HCT116 (cell line): Measurements from ENCODE around the gene DCK. TPM values are rescaled to one million over a fixed set of nuclear protein-coding genes. Genes with fewer than 3 reads are reported as not detected.
"Not testable (repeated sequence)": the region's sequence is repeated elsewhere in the genome, so short reads cannot be mapped to it uniquely, and the experiment has no call there.

Experiments
- ATAC-seq: fragments of 200-7000 bp; cut with Tn5 transposase; 2 replicates; pipeline ENCODE4 v1.9.1; 2020; ENCODE audit warnings: mild to moderate bottlenecking, moderate library complexity
- BruUV-seq: library from RNA; stranded (reverse); fragments of 400-500 nt; replicated peaks from 2 replicates; lab custom pipeline; 2021; lab: Mats Ljungman, UMichigan
- CTCF ChIA-PET: fragments of 300-600 bp; sonication (Branson Sonifier 250); formaldehyde crosslinking; loops from one replicate; lab custom pipeline; 2021; ENCODE audit warnings: antibody characterized with exemption; lab: Charles Lee
- POLR2A ChIA-PET: fragments of 300-600, 350-600 bp; sonication (Branson Sonifier 250); formaldehyde crosslinking; loops from one replicate; lab custom pipeline; 2021; ENCODE audit warnings: antibody characterized with exemption; lab: Charles Lee
- RAD21 ChIA-PET, 2 experiments: fragments of 300-600 bp; sonication (Branson Sonifier 250); formaldehyde crosslinking; loops; one replicate each; lab custom pipeline; 2023; ENCODE audit warnings: low total read pairs in 2 of 2; ENCODE audit not compliant: uncharacterized antibody in 2 of 2, unreplicated experiment in 2 of 2, low non-redundant PET in 1 of 2; lab: Charles Lee
- DNase-seq: peaks from one replicate; pipeline ENCODE4 v3.0.0-alpha.2; 2010; ENCODE audit warnings: low read depth, low spot score
- H2AFZ ChIP-seq: fragments of 200-600 bp; shearing (Covaris generic), sonication (generic); 2 replicates; pipeline ENCODE4 v1.6.1; 2017; ENCODE audit warnings: low read depth, mixed run types, mixed read lengths, antibody characterized with exemption, low read length; ENCODE audit not compliant: poor library complexity, severe bottlenecking
- H3K27ac ChIP-seq: 2 replicates; pipeline ENCODE4 v1.5.1; 2012; ENCODE audit warnings: low read depth, low read length
- H3K27me3 ChIP-seq: fragments of 200-600 bp; sonication (generic); 2 replicates; pipeline ENCODE4 v1.6.1; 2016; ENCODE audit warnings: mixed run types, low read length, mixed read lengths; ENCODE audit not compliant: insufficient read depth
- H3K36me3 ChIP-seq, 2 experiments: fragments of 200-500 bp in 1 of 2; fragments of 200-600 bp in 1 of 2; sonication (Bioruptor generic) in 1 of 2; sonication (generic) in 1 of 2; 2 replicates each; pipeline versions ENCODE4 v1.5.1 to v1.6.1; 2014 to 2016; ENCODE audit warnings: low read length in 2 of 2, inconsistent platforms in 1 of 2, mixed read lengths in 1 of 2, mixed run types in 1 of 2; ENCODE audit not compliant: insufficient read depth in 2 of 2, control insufficient read depth in 1 of 2
- H3K4me1 ChIP-seq, 2 experiments: fragments of 200-600 bp in 1 of 2; sonication (generic) in 1 of 2; 2 replicates each; pipeline versions ENCODE4 v1.5.1 to v1.6.1; 2012 to 2017; ENCODE audit warnings: low read length in 2 of 2, inconsistent platforms in 1 of 2, mild to moderate bottlenecking in 1 of 2, mixed read lengths in 1 of 2, mixed run types in 1 of 2, moderate library complexity in 1 of 2; ENCODE audit not compliant: insufficient read depth in 2 of 2, control insufficient read depth in 1 of 2
- H3K4me2 ChIP-seq: fragments of 200-600 bp; sonication (generic); 2 replicates; pipeline ENCODE4 v1.6.1; 2017; ENCODE audit warnings: mixed run types, low read length, mixed read lengths
- H3K4me3 ChIP-seq, 2 experiments: fragments of 200-600 bp in 1 of 2; sonication (generic) in 1 of 2; replicated peaks in 1 of 2; 2 replicates each; pipeline ENCODE4 v1.5.1; 2011 to 2016; ENCODE audit warnings: low read length in 2 of 2, control low read depth in 1 of 2, low read depth in 1 of 2, mild to moderate bottlenecking in 1 of 2, mixed read lengths in 1 of 2, mixed run types in 1 of 2
- H3K79me2 ChIP-seq: fragments of 200-600 bp; sonication (generic); 2 replicates; pipeline ENCODE4 v1.6.1; 2017; ENCODE audit warnings: mild to moderate bottlenecking, mixed run types, low read length, moderate library complexity, mixed read lengths; ENCODE audit not compliant: insufficient read depth
- H3K9ac ChIP-seq: fragments of 200-600 bp; sonication (generic); 2 replicates; pipeline ENCODE4 v1.6.1; 2016; ENCODE audit warnings: low read length, mixed read lengths
- H3K9me2 ChIP-seq: fragments of 200-600 bp; sonication (generic), shearing (Covaris generic); 2 replicates; pipeline ENCODE4 v1.6.1; 2017; ENCODE audit warnings: mixed run types, mild to moderate bottlenecking, moderate library complexity; ENCODE audit not compliant: insufficient read depth
- H3K9me3 ChIP-seq, 2 experiments: fragments of 200-500 bp in 1 of 2; fragments of 200-600 bp in 1 of 2; sonication (Bioruptor generic) in 1 of 2; sonication (generic) in 1 of 2; 2 replicates each; pipeline ENCODE4 v1.6.1; 2014 to 2017; ENCODE audit warnings: low read length in 2 of 2, mixed read lengths in 2 of 2, inconsistent platforms in 1 of 2, low read depth in 1 of 2, mild to moderate bottlenecking in 1 of 2, mixed run types in 1 of 2, moderate library complexity in 1 of 2; ENCODE audit not compliant: control insufficient read depth in 1 of 2, insufficient read depth in 1 of 2
- H4K20me1 ChIP-seq: fragments of 200-600 bp; sonication (generic), shearing (Covaris generic); 2 replicates; pipeline ENCODE4 v1.6.1; 2017; ENCODE audit warnings: mixed run types, mild to moderate bottlenecking, moderate library complexity; ENCODE audit not compliant: insufficient read depth
- CTCF ChIP-seq, 3 experiments: fragments of 200-600 bp in 1 of 3; sonication (generic) in 1 of 3; IDR thresholded peaks in 2 of 3; conservative IDR thresholded peaks in 1 of 3; 2 replicates each; pipeline ENCODE4 v1.5.1; 2012 to 2017; ENCODE audit warnings: low read depth in 2 of 3, low read length in 2 of 3, antibody characterized with exemption in 1 of 3, borderline replicate concordance in 1 of 3, control low read depth in 1 of 3, mild to moderate bottlenecking in 1 of 3, mixed read lengths in 1 of 3, mixed run types in 1 of 3, moderate library complexity in 1 of 3; ENCODE audit not compliant: insufficient read depth in 1 of 3
- EGR1 ChIP-seq: IDR thresholded peaks from 2 replicates; pipeline ENCODE4 v1.6.1; 2012; ENCODE audit warnings: low read depth
- ELF1 ChIP-seq: IDR thresholded peaks from 2 replicates; pipeline ENCODE4 v1.6.1; 2012; ENCODE audit warnings: low read depth, borderline replicate concordance
- EZH2 ChIP-seq: fragments of 200-600 bp; sonication (generic); IDR thresholded peaks from 2 replicates; pipeline ENCODE4 v1.6.1; 2017; ENCODE audit warnings: antibody characterized with exemption, mixed run types
- FOSL1 ChIP-seq: IDR thresholded peaks from 2 replicates; pipeline ENCODE4 v1.6.1; 2012; ENCODE audit warnings: low read depth
- JUND ChIP-seq: IDR thresholded peaks from 2 replicates; pipeline ENCODE4 v1.6.1; 2012
- MAX ChIP-seq: IDR thresholded peaks from 2 replicates; pipeline ENCODE4 v1.6.1; 2012
- POLR2A ChIP-seq: IDR thresholded peaks from 2 replicates; pipeline ENCODE4 v1.7.0; 2011; ENCODE audit warnings: borderline replicate concordance; ENCODE audit not compliant: insufficient read depth, insufficient read length; ENCODE audit errors: extremely low read depth
- SIN3A ChIP-seq: IDR thresholded peaks from 2 replicates; pipeline ENCODE4 v1.6.1; 2012; ENCODE audit warnings: low read depth
- SP1 ChIP-seq: IDR thresholded peaks from 2 replicates; pipeline ENCODE4 v1.6.1; 2012; ENCODE audit warnings: low read depth
- TCF7L2 ChIP-seq: IDR thresholded peaks from 2 replicates; pipeline ENCODE4 v1.7.0; 2011; ENCODE audit warnings: borderline replicate concordance, inconsistent platforms; ENCODE audit not compliant: insufficient read depth, insufficient read length; ENCODE audit errors: extremely low read depth
- ZNF274 ChIP-seq: fragments of 200-500 bp; sonication (Bioruptor generic); IDR thresholded peaks from 2 replicates; pipeline ENCODE4 v1.6.1; 2014; ENCODE audit warnings: mild to moderate bottlenecking, low read depth, low read length, inconsistent platforms
- intact Hi-C: fragments of 100-400 bp; cut with micrococcal nuclease; formaldehyde crosslinking; loops from 2 replicates; pipeline ENCODE4 v1.10.0; 2022
- total RNA-seq: library from RNA; stranded (reverse); gene quantifications from one replicate; pipeline ENCODE4 v1.2.1, GENCODE V29; 2021; ENCODE audit not compliant: unreplicated experiment

Gene DCK
- total RNA-seq, 1 experiment from 2014 or later = 23.0 TPM

- CTCF ChIA-PET = no interaction called here
These were observed 18.0 kb downstream of the DCK start for GRCh38 chr4:71011451-71011850.

GRCh38 chr4:71017391-71017790, 23.9 kb downstream of the DCK start:
- RAD21 ChIA-PET, H3K4me1 ChIP-seq, POLR2A ChIA-PET, ATAC-seq, H3K9ac ChIP-seq, DNase-seq, BruUV-seq, CTCF ChIA-PET, H3K27ac ChIP-seq, H3K4me2 ChIP-seq, H2AFZ ChIP-seq, H4K20me1 ChIP-seq, H3K9me3 ChIP-seq, H3K79me2 ChIP-seq, H3K9me2 ChIP-seq, H3K27me3 ChIP-seq, H3K4me3 ChIP-seq, H3K36me3 ChIP-seq: not testable (repeated sequence)
- intact Hi-C loops = loop anchor here (10.0 kb wide), 1 partner anchor 413 kb away; no protein-coding TSS in a partner anchor

More at GRCh38 chr4:71011451-71011850, 18.0 kb downstream of the DCK start:
- Histone ChIP-seq H3K27me3 (no peaks in the 10 kb centered on the region), H3K9ac (no peak overlapping the region), H4K20me1 (0 out of 2 replicates have a peak, but pooled peaks cover 3% of the 10 kb centered on the region), H3K79me2 (peaks cover 43% of the 10 kb centered on the region), H3K9me2 (no peaks in the 10 kb centered on the region), H3K4me2 (no peak overlapping the region), H3K9me3 (no peaks in the 10 kb centered on the region), H3K27ac (no peak overlapping the region), H3K36me3 (no peaks in the 10 kb centered on the region), H2AFZ (no peak overlapping the region), H3K4me1 (peaks cover 0 to 6% of the 10 kb centered on the region in 2 experiments; a peak in 2 of 4 replicates), H3K4me3 (no peak overlapping the region)
- DNase-seq (no peak), ATAC-seq (no peak)
- ChIA-PET POLR2A (no interaction called here), RAD21 (no interaction called here)
- BruUV-seq = no TSS peak
- no peak for TF ChIP-seq EZH2
- no peak for TF ChIP-seq POLR2A
- TF ChIP-seq SP1 = no peak
- TF ChIP-seq TCF7L2 = no peak
- TF ChIP-seq EGR1 = no peak
- no peak for TF ChIP-seq FOSL1
- no peak for TF ChIP-seq ELF1
- no peak for TF ChIP-seq CTCF (IDR thresholded peaks at IDR 0.05 in 2 of 3, conservative IDR thresholded peaks at IDR 0.05 in 1 of 3; ENCODE audit: borderline replicate concordance in 1 of 3, insufficient read depth in 1 of 3, low read depth in 2 of 3, low read length in 2 of 3)
- no peak for TF ChIP-seq ZNF274
- TF ChIP-seq JUND = no peak
- no peak for TF ChIP-seq MAX
- TF ChIP-seq SIN3A = no peak
- intact Hi-C loops = loop anchor here (10.0 kb wide), 1 partner anchor 407 kb away; no protein-coding TSS in a partner anchor
